ENCODE measurements around the gene BRSK2.

DNA sequence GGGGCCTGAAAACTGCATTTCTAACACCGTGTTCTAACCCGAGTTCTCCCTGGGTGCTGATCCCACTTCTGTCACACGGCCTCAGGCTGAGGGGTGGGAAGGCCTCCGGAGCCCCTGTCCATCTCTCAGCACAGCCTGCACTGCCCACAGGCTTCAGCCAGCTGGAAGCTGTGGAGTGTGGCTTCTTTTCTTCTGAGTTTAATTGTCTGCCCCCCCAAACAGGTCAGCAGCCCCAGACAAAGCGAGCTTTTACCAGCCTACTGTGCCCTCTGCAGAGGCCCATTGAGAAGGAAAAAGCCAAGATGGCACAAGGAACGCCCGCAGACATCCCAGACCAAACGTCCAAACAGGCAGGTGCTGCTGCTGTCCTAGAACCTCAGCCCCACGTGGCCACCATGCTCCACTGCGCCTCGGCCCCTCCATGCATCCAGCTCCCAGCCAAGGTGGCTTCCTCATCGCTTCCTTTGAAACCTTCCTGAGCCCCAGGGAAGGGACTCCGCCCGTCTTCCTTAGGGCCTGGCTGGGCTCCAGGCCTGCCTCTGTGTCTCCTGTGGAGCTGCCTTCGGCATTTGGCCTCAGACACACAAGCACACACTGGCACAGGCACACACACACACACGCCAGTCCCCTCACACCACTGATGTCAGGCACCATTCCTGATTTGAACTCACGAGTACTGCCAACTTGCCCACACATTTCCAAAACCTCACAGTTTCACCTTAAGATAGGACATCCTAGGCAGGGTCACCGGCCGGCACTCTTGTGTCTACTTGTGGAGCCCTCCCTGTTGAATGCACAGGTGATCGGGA, 95.2 kb downstream of the BRSK2 start:
- TF ChIP-seq, protein P1, sequence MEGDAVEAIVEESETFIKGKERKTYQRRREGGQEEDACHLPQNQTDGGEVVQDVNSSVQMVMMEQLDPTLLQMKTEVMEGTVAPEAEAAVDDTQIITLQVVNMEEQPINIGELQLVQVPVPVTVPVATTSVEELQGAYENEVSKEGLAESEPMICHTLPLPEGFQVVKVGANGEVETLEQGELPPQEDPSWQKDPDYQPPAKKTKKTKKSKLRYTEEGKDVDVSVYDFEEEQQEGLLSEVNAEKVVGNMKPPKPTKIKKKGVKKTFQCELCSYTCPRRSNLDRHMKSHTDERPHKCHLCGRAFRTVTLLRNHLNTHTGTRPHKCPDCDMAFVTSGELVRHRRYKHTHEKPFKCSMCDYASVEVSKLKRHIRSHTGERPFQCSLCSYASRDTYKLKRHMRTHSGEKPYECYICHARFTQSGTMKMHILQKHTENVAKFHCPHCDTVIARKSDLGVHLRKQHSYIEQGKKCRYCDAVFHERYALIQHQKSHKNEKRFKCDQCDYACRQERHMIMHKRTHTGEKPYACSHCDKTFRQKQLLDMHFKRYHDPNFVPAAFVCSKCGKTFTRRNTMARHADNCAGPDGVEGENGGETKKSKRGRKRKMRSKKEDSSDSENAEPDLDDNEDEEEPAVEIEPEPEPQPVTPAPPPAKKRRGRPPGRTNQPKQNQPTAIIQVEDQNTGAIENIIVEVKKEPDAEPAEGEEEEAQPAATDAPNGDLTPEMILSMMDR (conservative IDR thresholded peaks at IDR 0.05; ENCODE audit: low read depth, low read length) = no peak
- TF ChIP-seq NFE2L2 (IDR thresholded peaks at IDR 0.05; ENCODE audit: low read depth, low read length) = no peak
- TF ChIP-seq CEBPB (IDR thresholded peaks at IDR 0.05; ENCODE audit: low read depth, low read length) = no peak
- no peak for TF ChIP-seq MXI1 (IDR thresholded peaks at IDR 0.05; ENCODE audit: borderline replicate concordance, low read depth, low read length)
- TF ChIP-seq RFX5 (IDR thresholded peaks at IDR 0.05; ENCODE audit: low read depth, low read length) = no peak
- no peak for TF ChIP-seq RCOR1 (IDR thresholded peaks at IDR 0.05; ENCODE audit: insufficient replicate concordance, low read length)
- TF ChIP-seq RAD21 (IDR thresholded peaks at IDR 0.05; ENCODE audit: low read length) = no peak
- TF ChIP-seq POLR2A (IDR thresholded peaks at IDR 0.05; ENCODE audit: low read depth, low read length) = no peak
- TF ChIP-seq FOS (IDR thresholded peaks at IDR 0.05; ENCODE audit: low read depth, low read length) = no peak
- TF ChIP-seq, protein P2, sequence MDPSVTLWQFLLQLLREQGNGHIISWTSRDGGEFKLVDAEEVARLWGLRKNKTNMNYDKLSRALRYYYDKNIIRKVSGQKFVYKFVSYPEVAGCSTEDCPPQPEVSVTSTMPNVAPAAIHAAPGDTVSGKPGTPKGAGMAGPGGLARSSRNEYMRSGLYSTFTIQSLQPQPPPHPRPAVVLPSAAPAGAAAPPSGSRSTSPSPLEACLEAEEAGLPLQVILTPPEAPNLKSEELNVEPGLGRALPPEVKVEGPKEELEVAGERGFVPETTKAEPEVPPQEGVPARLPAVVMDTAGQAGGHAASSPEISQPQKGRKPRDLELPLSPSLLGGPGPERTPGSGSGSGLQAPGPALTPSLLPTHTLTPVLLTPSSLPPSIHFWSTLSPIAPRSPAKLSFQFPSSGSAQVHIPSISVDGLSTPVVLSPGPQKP (IDR thresholded peaks at IDR 0.05; ENCODE audit: borderline replicate concordance, low read depth, low read length) = no peak
- TF ChIP-seq, protein P3, sequence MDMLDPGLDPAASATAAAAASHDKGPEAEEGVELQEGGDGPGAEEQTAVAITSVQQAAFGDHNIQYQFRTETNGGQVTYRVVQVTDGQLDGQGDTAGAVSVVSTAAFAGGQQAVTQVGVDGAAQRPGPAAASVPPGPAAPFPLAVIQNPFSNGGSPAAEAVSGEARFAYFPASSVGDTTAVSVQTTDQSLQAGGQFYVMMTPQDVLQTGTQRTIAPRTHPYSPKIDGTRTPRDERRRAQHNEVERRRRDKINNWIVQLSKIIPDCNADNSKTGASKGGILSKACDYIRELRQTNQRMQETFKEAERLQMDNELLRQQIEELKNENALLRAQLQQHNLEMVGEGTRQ (IDR thresholded peaks at IDR 0.05; ENCODE audit: low read depth, low read length) = no peak
- TF ChIP-seq MAFK (IDR thresholded peaks at IDR 0.05; ENCODE audit: low read depth, low read length) = no peak
- TF ChIP-seq CHD1 (IDR thresholded peaks at IDR 0.05; ENCODE audit: low read depth, low read length) = no peak

Measured in IMR-90 (cell line).